ENCODE measurements around the gene KPNA2. TPM values are rescaled to one million over a fixed set of nuclear protein-coding genes. Genes with fewer than 3 reads are reported as not detected.
"Not testable (repeated sequence)": the region's sequence is repeated elsewhere in the genome, so short reads cannot be mapped to it uniquely, and the experiment has no call there.

KPNA2 gene
- total RNA-seq, 2 experiments from 2014 or later = 227 TPM

DNA sequence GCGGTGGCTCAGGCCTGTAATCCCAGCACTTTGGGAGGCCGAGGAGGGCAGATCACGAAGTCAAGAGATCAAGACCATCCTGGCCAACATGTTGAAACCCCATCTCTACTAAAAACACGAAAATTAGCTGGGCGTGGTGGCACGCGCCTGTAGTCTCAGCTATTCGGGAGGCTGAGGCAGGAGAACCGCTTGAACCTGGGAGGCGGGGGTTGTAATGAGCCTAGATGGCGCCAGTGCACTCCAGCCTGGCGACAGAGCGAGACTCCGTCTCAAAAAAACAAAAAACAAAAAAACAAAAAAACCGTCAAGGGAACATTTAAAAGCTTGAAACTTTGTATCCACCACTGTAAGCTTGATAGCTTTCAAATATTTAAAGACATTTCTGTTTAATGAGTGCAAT is 13.0 kb upstream of the KPNA2 start:
- H3K4me3 Mint-ChIP-seq; DNase-seq; H3K36me3 Mint-ChIP-seq (ENCODE audit: low read depth); H3K27ac Mint-ChIP-seq; H3K27me3 Mint-ChIP-seq; H3K9me3 Mint-ChIP-seq: not testable (repeated sequence)
- ChIA-PET CTCF (interaction anchor here (0.9 to 2.0 kb wide), 4 partner anchors 10 to 26 kb away, joined by 3 to 7 read pairs (median 3); partner anchors contain the start of gene C17orf58), POLR2A (interaction anchor here (1.0 to 1.1 kb wide), 2 partner anchors 13 to 30 kb away, joined by 3 to 5 read pairs; partner anchors contain the start of gene KPNA2)
- peaks cover 13% of the 10 kb centered on the region for H3K4me1 Mint-ChIP-seq

DNA sequence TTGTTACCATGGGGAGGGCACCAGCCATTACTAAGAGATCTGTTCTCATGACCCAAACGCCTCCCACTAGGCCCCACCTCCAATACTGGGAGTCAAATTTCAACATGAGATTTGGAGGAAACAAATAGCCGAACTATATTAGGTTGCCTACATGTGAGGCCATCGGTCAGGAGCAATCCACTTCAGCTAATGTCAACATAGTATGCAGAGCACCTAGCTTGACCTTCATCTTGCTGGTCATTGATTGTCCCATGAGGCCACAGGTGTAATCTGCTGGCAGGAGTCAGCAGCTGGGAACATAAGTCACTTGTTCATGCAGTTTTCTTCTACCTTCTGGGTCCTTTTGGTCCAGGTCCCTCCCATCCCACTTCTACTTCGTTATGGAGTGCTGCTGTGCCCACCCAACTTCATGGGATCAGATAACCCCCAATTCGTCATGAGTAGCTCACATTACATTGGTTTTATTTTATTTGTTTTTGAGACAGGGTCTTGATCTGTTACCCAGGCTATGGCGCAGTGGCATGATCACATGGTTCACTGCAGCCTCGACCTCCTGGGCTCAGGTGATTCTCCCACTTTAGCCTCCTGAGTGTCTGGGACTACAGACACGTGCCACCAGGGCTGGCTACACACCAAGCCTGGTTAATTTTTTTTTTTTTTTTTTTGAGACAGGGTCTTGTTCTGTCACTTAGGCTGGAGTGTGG is 5.9 kb upstream of the KPNA2 start:
- DNase-seq = no peak
- Mint-ChIP-seq H3K27me3 (peaks cover 2% of the 10 kb centered on the region), H3K4me1 (peaks cover 2% of the 10 kb centered on the region), H3K27ac (no peak overlapping the region), H3K9me3 (no peaks in the 10 kb centered on the region), H3K36me3 (ENCODE audit: low read depth) (no peaks in the 10 kb centered on the region), H3K4me3 (no peak overlapping the region)
- ChIA-PET POLR2A (interaction anchor here (1.4 to 4.3 kb wide), 2 partner anchors 10 to 16 kb away, joined by 4 to 17 read pairs; no protein-coding TSS in a partner anchor), CTCF (no interaction called here)

DNA sequence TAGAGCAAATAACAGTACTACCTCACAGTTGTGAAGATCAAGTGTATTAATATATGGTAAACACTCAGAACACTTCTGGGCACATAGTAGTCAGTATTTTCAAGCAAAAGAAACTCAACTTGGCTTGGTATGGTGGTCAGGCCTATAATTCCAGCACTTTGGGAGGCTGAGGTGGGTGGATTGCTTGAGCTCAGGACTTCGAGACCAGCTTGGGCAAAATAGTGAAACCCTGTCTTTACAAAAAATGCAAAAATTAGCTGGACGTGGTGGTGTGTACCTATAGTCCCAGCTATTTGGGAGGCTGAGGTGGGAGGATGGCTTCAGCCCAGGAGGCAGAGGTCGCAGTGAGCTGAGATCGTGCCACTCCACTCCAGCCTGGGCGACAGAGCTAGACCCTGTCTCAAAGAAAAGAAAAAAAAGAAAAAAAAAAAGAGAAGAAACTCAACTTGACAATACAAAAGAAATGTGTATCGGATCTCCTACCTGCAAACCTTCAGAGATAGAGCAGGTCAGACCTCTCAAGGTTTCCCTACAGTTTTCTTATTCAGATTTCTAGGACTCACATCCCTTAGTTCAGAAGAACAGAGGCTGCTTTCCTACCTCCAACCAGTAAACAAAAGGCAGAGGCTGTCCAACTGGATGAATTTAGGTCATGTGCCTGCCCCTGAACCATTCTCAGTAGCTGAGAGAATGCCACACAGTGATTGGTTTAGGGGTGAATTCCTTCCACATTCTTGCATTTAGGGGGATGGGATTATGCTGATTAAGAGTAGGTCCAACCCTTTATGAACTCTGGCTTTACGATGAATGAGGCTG is 1.7 kb upstream of the KPNA2 start:
- POLR2A ChIA-PET = interaction anchor here (0.6 to 4.3 kb wide), 2 partner anchors 14 to 92 kb away, joined by 3 to 17 read pairs; no protein-coding TSS in a partner anchor
- no peak for DNase-seq
- no peaks in the 10 kb centered on the region for H3K9me3 Mint-ChIP-seq
- peaks cover 26% of the 10 kb centered on the region for H3K36me3 Mint-ChIP-seq (ENCODE audit: low read depth)
- no peak overlapping the region for H3K27ac Mint-ChIP-seq
- no peak overlapping the region for H3K4me3 Mint-ChIP-seq
- H3K27me3 Mint-ChIP-seq = no peaks in the 10 kb centered on the region
- H3K4me1 Mint-ChIP-seq = peaks cover 24% of the 10 kb centered on the region
- CTCF ChIA-PET = interaction anchor here (2.0 kb wide), 1 partner anchor 11 kb away, joined by 7 read pairs; no protein-coding TSS in a partner anchor

DNA sequence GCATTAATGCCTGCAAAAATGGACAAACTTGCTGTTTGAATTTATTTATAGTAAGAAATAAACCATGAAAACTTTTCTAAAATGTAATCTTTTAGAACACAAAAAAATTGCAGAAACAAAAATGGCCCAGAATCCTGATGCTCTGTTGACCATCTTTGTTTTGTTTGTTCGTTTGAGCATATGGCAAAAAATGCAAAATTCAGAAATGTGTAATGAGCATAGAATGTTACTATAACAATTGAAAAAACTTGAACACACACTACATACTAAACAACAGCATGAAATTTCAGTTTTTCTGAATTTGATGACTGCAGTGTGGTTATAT is 1.1 kb upstream of the KPNA2 start:
- Mint-ChIP-seq H3K9me3 (no peaks in the 10 kb centered on the region), H3K27me3 (no peaks in the 10 kb centered on the region), H3K4me1 (peaks cover 27% of the 10 kb centered on the region), H3K4me3 (no peak overlapping the region), H3K36me3 (ENCODE audit: low read depth) (peaks cover 30% of the 10 kb centered on the region), H3K27ac (no peak overlapping the region)
- no peak for DNase-seq
- ChIA-PET CTCF (interaction anchor here (2.0 kb wide), 1 partner anchor 12 kb away, joined by 7 read pairs; no protein-coding TSS in a partner anchor), POLR2A (interaction anchor here (0.6 kb wide), 1 partner anchor 92 kb away, joined by 3 read pairs; no protein-coding TSS in a partner anchor)

DNA sequence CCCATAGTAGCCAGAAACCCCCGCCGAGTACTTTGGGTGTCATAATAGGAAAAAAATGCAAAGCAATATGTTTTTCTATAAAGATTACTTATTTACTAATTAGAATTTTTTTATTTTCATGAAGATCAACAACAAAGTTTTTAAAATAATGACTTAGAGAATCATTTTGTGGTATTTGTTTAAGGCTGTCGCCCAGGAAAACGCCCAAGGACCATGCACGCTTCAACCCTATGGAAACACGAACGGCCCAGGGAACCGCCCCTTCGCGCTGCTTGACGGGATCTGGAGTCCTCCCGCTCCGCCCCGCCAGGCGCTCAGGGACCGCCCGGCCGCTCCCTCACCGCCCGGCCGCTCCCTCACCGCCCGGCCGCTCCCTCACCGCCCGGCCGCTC is 408 bp upstream of the KPNA2 start:
- CTCF ChIA-PET = interaction anchor here (0.7 to 1.9 kb wide), 3 partner anchors 15 to 462 kb away, joined by 4 to 7 read pairs (median 4); no protein-coding TSS in a partner anchor

DNA sequence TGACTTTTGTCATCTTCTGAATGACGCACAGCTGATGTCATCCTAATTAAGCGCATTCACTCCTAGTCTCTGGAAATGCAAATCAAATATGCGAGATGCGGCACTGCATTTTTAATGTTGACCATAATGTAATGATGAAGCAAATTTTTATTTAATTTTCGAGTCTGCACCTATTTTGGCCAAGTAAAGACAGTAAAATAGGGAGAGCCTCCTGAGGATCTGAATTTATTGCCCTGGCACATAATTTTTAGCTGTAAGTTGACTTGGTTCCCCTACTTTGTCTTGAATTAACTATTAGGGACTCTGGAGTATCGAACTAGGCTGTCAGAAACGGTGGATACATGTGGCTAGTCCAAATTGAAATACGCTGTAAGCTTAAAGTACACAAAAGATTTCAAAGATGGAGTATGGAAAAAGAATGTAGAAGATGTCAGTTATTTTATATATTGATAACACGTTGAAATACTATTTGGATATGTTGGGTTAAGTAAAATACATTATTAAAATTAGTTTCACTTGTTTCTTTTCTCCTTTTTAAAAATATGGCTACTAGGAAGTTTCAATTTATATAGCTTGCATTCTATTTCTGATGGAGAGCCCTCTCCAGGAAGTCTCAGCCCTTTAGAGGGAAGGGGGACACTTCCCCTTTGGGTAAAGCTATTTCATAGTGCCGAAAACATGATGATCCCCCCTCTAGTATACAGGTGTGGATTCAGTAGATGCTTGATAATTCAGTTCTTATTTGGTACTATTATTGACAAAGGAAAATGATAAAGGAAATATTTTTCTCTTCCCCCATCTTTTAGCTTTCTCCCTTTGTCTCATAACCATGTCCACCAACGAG is 991 bp downstream of the KPNA2 start:
- H3K27ac Mint-ChIP-seq = peak overlapping the region; percentile 96
- H3K27me3 Mint-ChIP-seq = no peaks in the 10 kb centered on the region
- ChIA-PET CTCF (interaction anchor here (0.6 to 1.9 kb wide), 7 partner anchors 11 to 427 kb away, joined by 3 to 7 read pairs (median 4); no protein-coding TSS in a partner anchor), POLR2A (interaction anchor here (0.5 to 3.4 kb wide), 22 partner anchors 9 to 476 kb away, joined by 3 to 28 read pairs (median 4); partner anchors contain the start of genes AMZ2, ARSG, PRKAR1A and WIPI1)
- peak overlapping the region; percentile 99 for H3K4me3 Mint-ChIP-seq
- no peaks in the 10 kb centered on the region for H3K9me3 Mint-ChIP-seq
- DNase-seq = no peak
- peaks cover 44% of the 10 kb centered on the region for H3K36me3 Mint-ChIP-seq (ENCODE audit: low read depth)
- H3K4me1 Mint-ChIP-seq = peaks cover 31% of the 10 kb centered on the region

More for the DNA sequence above, 408 bp upstream of the KPNA2 start:
- POLR2A ChIA-PET = interaction anchor here (0.7 to 3.4 kb wide), 10 partner anchors 12 to 478 kb away, joined by 3 to 28 read pairs (median 8); partner anchors contain the start of genes PRKAR1A and WIPI1
- Mint-ChIP-seq H3K36me3 (ENCODE audit: low read depth) (peaks cover 33% of the 10 kb centered on the region), H3K9me3 (no peaks in the 10 kb centered on the region), H3K4me1 (peaks cover 27% of the 10 kb centered on the region), H3K27me3 (no peaks in the 10 kb centered on the region), H3K4me3 (peak overlapping the region; percentile 99), H3K27ac (peak overlapping the region; percentile 96)
- peak; percentile 93 for DNase-seq

DNA sequence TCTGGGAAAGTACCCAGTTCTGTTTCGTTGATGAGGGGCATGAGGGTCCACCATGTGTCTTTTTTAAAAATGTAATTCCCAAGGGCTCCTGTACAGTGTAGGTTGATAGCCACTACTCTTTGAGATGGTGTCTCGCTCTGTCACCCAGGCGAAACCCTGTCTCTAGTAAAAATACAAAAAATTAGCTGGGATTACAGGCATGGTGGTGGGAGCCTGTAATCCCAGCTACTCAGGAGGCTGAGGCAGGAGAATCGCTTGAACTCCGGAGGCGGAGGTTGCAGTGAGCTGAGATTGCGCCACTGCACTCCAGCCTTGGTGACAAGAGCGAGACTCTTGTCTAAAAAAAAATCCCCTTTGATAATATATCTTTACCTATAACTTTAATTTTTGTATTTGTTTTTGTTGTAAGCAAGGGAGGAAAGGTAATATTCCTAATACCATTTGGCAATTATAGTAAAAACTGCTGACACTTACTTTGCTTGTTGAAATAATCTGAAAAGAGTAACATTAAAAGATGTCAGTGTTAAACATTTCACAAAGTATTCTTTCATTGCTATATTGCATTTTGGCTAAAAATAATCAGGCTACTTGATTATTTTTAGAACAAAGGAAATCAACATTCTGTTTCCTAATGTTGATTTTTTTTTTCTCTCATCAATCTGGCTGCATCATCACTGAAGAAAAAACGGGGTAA is 11.8 kb downstream of the KPNA2 start:
- no peak for DNase-seq
- ChIA-PET CTCF (no interaction called here), POLR2A (interaction anchor here (5.4 kb wide), 1 partner anchor 11 kb away, joined by 25 read pairs; the partner anchor contains the start of gene KPNA2)
- Mint-ChIP-seq H3K4me3 (no peak overlapping the region), H3K27ac (no peak overlapping the region), H3K36me3 (ENCODE audit: low read depth) (peaks cover 60% of the 10 kb centered on the region), H3K27me3 (no peaks in the 10 kb centered on the region), H3K4me1 (peaks cover 10% of the 10 kb centered on the region), H3K9me3 (no peaks in the 10 kb centered on the region)

DNA sequence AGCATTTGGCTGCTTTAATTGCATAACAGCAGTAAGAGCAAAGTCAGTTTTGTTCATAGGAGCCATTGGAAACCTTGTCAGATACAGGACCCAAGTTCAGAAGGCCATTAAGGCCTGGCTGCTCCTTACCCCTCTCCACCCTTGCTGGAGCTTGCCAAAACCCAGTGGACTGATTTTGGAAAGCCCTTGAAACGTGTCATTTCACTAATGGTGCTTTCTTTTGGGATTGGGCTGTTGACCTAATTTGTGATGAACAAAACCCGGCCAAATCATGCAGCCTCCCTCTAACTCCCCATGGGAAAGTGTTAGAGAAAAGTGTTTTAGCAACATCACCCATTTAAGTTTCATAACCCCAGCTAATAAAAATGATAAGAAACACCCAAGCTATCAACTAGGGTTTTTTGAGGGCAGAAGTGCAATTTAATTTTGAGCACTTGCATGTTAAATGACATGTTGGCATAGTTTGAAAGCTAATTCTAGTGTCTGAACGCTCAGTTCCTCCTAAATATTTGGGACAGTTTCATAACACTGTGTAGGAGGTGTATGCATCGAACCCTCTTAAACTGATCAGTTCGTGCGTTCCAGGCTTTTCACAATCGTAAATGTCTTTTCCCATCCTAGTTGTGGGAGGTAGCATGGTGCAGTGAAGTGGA is 12.5 kb downstream of the KPNA2 start:
- POLR2A ChIA-PET = interaction anchor here (1.0 to 5.4 kb wide), 2 partner anchors 11 to 70 kb away, joined by 3 to 25 read pairs; partner anchors contain the start of gene KPNA2
- CTCF ChIA-PET = not testable (repeated sequence)

DNA sequence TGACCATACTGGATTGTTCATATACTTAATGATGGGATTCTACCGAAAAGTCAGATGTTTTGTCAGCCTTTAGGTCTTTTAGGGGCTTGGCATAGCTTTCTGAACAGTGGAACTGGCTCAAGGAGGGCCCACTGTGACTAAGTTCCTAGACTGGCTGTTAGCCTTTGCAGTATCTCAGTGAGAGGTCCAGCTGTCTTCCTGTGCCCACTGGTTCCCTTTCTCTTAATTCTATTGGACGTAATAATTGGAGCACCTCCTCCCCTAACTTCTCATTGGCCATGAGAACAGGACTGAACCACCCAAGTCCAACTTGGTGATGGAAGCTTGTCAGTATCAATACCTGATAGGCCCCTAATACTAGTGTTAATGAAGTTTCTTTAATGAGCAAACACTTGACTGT is 13.5 kb downstream of the KPNA2 start:
- Mint-ChIP-seq H3K27me3 (no peaks in the 10 kb centered on the region), H3K27ac (no peak overlapping the region), H3K4me1 (peaks cover 6% of the 10 kb centered on the region), H3K36me3 (ENCODE audit: low read depth) (peaks cover 44% of the 10 kb centered on the region), H3K4me3 (no peak overlapping the region), H3K9me3 (no peaks in the 10 kb centered on the region)
- no peak for DNase-seq
- ChIA-PET CTCF (no interaction called here), POLR2A (interaction anchor here (1.0 to 5.4 kb wide), 2 partner anchors 12 to 69 kb away, joined by 3 to 25 read pairs; partner anchors contain the start of gene KPNA2)

More for the DNA sequence above, 12.5 kb downstream of the KPNA2 start:
- not testable (repeated sequence) for H3K9me3 Mint-ChIP-seq, H3K4me1 Mint-ChIP-seq, H3K27ac Mint-ChIP-seq, DNase-seq, H3K4me3 Mint-ChIP-seq, H3K27me3 Mint-ChIP-seq
- H3K36me3 Mint-ChIP-seq (ENCODE audit: low read depth) = peaks cover 54% of the 10 kb centered on the region

DNA sequence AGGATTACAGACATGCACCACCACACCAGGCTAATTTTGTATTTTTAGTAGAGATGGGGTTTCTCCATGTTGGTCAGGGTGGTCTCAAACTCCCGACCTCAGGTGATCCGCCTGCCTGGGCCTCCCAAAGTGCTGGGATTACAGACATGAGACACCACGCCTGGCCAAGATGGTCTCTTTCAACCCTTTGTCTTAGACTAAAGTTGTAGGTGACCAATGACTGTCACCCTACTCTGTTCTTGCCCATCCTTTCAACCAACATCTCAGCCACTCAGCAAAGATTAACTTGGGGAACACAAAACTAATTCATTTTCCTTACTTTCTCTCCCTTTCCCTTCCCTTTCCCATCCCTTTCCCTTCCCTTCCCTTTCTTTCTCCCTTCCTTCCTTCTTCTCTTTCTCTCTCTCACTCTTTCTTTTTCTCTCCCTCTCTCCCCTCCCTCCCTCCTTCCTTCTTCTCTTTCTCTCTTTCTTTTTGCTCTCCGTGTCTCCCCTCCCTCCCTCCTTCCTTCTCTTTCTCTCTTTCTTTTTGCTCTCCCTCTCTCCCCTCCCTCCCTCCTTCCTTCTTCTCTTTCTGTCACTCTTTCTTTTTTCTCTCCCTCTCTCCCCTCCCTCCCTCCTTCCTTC is 14.4 kb downstream of the KPNA2 start:
- H3K4me3 Mint-ChIP-seq, DNase-seq, H3K4me1 Mint-ChIP-seq, H3K27me3 Mint-ChIP-seq, H3K27ac Mint-ChIP-seq, CTCF ChIA-PET, H3K9me3 Mint-ChIP-seq: not testable (repeated sequence)
- peaks cover 35% of the 10 kb centered on the region for H3K36me3 Mint-ChIP-seq (ENCODE audit: low read depth)
- POLR2A ChIA-PET = interaction anchor here (5.4 kb wide), 1 partner anchor 13 kb away, joined by 25 read pairs; the partner anchor contains the start of gene KPNA2

Measured in activated CD4-positive, alpha-beta memory T cell treated with anti-CD3 and anti-CD28 coated beads, Interleukin-2, amount 10 ng/mL, durations not matched to agents 7 days and 5 days (primary cell).